ENCODE results near the gene MTRF1L.
"Not testable (repeated sequence)": the region's sequence is repeated elsewhere in the genome, so short reads cannot be mapped to it uniquely, and the experiment has no call there.

The MTRF1L gene

DNA sequence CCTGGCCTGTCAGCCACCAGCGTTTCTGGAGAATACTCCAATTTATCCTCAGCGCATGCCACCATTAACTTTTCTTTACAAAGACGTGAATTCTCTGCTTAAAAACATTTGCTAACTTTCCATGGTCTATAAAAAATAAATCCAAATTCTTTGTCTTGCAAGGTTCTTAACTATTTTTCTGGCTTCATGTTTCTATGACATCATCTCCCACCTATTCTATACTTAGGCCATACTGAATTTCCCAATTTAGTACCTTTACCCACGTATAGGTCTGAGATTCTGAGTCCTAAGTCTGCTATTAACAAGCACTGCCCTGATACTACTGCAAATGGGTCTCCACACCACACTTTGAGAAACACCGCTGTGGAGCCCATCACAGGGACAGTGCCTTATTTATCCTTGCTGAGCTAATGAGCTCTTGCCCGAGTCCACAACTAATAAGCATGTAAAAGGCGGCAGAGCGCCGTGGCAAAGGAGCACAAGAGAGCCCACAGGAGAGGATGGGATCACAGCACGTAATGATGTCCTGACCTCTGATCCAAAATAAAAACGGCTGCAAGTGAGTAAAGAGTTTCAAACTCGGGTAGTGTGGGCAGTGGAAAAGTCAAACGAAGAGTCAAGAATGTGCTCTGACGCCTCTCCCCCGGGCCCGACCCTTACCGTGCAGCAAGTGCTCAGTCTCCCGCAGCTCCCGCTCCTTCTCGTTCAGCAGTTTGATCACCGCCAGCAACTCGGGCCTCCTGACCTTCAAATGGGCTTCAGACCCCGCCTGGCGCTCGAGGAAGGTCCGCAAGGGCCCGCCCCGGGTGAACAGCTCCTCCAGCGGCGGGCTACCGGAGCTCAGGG is 519 bp downstream of the MTRF1L start:
- DNase-seq (ENCODE audit: low spot score): peak; percentile 9

DNA sequence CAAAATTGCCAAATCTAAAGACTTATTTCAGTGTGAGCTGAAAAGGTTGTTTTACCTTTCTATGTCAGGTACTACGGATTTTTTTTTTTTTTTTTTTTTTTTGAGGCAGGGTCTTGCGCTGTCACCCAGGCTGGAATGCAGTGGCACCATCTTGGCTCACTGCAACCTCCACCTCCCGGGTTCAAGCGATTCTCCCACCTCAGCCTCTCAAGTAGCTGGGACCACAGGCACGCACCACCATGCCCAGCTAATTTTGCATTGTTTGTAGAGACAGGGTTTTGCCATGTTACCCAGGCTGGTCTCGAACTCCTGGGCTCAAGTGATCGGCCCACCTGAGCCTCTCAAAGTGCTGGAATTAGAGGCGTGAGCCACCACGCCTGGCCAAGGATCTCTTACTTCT is 1.7 kb downstream of the MTRF1L start:
- DNase-seq (ENCODE audit: low spot score): not testable (repeated sequence)

DNA sequence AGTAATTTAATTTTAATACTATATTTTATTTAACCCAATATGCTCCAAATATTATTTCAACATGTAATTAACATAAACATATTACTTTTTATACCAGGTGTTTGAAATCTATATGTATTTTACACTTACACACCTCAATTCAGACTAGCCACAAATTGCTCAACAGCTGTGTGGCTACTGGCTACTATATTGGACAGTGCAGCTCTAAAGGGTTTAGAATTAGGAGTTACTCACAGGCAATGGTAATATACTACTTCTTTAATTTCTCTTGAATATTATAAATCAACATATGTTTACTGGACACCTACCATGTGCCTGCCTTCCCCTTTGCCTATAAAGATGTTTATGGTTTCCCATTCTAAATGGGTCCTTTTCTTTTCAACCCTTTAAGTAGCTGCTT is 2.3 kb downstream of the MTRF1L start:
- DNase-seq (ENCODE audit: low spot score): no peak

DNA sequence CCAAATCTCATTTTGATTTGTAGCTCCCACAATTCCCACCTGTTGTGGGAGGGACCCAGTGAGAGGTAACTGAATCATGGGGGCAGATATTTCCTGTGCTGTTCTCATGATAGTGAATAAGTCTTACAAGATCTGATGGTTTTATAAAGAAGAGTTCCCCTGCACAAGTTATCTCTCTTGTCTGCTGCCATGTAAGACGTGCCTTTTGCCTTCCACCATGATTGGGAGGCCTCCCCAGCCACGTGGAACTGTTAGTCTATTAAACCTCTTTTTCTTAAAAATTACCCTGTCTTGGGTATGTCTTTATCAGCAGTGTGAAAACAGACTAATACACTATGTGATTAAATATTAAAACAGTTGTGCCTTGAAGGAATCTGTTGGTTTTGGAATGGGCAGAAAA is 3.0 kb downstream of the MTRF1L start:
- not testable (repeated sequence) for DNase-seq (ENCODE audit: low spot score)

DNA sequence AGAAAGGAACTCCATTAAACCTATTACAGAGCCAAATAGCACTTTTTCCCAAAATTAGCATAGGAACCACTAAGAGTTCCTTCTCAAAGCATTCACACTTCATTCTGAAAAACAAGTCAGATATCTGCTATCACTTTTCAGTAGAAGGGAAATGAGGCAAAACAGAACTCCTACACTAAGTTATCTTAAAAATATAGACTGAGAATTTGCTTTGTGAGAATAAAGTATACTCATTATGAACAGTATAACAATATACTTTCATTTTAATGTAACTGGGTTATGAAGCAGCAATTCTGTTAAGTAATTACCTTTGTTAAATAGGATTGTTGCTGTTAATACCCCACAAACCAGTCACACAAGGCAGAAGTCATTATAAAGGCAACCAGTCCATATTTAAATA is 8.7 kb downstream of the MTRF1L start:
- no peak for DNase-seq (ENCODE audit: low spot score)

DNA sequence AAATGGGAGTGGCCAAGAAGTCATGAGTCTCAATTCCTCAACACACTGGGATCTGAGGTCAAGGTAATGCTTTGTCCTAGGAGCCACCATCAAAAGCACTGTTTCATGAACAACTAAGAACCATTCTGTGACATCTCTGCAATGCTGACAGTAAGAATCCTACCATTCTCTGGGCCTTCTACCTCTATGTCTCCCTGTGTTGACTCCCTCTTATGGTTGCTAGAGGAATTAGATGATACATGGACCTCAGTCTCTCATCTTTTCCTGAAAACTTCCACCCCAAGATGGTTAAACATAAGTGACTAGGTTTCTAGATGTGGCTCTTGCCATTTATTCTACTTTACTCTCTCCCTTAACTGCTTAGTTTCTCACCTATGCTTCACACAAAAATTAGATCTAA is 9.1 kb downstream of the MTRF1L start:
- DNase-seq (ENCODE audit: low spot score): peak; percentile 13

DNA sequence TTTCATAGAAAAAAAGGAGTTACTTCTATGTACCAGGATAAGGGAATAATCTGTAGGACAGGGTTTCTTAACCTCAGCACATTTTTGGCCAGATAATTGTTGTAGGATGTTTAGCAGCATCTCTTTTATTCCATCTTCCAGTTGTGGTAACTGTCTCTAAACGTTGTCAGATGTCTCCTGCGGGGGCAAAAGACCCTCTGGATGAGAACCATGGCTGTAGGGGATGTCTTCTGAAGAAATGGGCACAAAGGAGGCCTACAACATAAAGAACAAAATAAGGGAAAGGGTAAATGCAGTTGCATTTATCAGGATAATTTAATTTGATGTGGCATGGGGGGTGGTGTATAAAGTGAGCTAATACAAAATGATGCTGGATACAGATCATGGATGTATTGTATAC is 15.5 kb downstream of the MTRF1L start:
- DNase-seq (ENCODE audit: low spot score): no peak

DNA sequence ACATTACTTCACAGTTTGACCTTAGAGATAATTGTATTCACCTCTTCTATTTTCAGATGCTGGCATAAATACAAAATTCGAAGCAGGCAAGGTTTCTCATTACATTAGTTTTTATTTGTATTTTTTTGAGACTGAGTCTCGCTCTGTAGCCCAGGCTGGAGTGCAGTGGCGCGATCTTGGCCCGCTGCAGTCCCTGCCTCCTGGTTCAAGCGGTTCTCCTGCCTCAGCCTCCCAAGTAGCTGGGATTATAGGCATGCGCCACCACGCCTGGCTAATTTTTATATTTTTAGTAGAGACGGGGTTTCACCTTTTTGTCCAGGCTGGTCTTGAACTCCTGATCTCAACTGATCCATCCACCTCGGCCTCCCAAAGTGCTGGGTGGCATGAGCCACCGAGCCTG is 17.2 kb downstream of the MTRF1L start:
- not testable (repeated sequence) for DNase-seq (ENCODE audit: low spot score)

DNA sequence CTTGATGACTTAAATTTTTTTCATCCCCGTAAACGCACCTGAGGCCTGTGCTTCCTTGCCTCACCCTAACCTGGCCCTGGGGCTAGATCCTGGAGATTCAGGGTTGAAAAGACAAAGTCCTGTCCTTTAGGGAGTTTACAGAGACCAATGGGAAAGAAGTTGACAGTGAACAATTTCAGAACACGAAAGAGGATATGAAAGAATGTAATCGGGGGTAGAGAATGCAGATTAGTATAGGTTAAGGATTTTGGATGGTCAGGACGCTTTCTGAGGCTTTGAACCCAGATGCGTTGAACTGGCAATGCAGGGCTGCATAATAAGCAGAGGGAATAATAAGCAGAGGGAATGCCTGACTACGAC is 18.0 kb downstream of the MTRF1L start:
- DNase-seq (ENCODE audit: low spot score): no peak

DNA sequence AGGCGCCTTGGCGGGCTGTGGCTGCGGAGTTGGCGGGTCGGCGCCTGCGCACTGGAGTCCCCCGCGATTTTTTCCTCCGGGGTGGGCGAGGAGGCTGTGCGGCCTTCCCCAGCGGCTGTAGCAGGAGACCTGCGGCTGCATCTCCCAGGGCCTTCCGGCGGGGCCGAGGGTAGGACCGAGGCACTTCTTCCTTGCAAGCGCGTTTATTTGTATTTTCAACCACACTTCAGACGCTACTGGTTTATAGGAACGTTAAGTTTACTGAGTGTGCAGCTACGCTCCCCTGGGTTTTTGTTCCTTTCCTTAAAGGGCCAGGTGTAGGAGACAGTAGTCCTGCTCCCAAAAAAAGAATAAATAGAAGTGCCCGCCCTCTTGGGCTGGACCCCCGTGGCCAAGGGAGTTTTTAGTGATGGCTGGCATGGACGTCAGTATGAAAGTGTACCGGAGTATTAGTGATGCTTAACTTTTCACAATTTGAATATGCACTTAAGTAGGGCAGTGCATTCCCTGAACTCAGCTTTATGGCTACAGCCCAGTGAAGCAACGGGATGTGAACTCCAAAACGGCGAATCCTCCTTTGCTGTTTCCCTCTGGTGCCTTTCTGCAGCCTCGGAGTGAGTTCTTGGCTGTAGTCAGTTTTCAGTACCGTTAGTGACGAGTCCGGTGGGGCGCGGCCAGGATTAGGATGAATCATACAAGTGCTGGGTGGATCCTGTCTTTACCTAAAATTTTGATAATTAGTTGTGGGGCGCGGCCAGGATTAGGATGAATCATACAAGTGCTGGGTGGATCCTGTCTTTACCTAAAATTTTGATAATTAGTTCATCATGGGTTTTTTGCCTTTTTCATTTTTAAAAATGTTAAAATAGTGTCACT is 18.6 kb downstream of the MTRF1L start:
- peak; percentile 90 for DNase-seq (ENCODE audit: low spot score)

DNA sequence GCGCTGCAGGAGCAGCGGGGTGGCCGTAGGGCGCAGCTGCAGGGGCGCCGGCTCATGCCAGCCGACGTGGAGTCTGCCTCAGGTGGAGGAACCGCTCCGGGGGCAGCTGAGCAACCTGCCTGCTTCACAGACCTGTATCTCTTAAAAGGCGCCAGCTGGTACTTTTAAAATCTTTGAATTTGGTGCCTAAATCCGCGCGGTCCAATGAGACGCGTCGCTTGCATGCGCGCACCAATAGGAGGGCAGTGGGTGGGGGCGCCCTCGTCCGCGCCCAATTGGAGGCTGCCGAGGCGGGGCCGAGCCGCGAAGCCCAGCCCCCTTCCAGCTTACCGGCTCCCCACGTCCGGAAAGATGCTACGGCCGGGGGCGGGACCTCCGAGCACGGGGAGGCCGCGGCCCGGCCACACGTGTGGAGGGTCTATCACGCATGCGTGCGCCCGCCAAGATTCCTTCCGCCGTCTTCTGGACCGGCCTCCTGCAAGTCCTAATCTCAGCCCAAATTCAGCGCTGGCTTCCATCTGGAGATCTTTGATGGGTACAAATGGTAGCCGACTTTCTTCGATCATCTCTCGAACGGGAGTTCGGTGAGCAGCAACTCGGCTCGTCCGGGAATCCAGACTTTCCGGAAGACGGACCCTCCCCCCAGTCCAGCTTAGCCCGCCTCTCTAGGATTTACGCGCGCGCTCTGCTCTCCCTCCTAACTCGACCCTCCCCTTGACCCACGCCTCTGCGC is 19.4 kb downstream of the MTRF1L start, which contains the start of gene FBXO5:
Gene FBXO5 (minus strand): TSS at position 138 of the 733 bp plus-strand sequence. CDS start 82 bp downstream, at position 56.
- peak; percentile 93 for DNase-seq (ENCODE audit: low spot score)

DNA sequence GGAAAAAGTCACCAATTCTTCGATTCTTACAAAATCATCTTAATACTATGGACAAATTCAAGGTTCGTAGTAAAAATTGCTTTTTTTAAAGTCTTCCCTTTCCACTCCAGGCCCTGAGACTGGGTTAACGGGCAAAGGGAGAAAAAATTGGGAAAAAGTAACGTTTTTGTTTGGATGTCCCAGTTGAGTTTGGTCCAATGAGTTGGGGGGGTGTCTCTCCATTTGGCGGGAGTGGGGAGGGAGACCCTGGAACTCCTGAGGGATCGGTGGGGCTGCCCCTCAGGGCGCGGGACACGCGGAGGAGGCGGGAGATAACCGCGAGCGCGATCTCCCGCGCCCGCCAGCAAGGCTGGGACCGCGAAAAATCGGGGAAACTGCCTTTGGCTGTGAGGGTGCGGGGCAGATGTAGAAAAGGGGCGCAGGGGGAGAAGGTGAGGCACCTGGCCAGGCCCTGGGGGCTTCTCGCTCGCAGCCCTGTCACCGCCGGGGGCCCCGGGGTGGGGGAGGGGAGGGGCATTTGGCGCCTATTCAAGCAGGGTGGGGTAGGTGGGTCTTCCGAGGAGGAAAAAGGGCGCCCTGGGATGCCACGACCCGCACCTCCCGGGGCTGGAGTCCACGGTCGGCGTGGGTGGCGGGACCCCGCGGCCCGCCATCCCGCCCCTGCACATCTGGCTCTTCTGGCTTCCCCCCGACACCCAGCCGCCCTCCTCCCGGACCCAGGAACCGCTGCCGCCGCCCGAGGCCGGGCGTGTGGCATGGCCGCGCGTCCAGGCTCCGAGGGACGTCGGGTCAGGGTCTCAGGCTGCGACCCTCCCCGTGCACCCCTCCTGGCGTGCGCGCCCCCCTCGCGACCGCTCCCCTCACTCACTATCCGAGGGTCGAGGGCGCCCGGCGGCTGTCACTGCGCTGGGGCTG is 20.3 kb downstream of the MTRF1L start:
- DNase-seq (ENCODE audit: low spot score): peak; percentile 15

DNA sequence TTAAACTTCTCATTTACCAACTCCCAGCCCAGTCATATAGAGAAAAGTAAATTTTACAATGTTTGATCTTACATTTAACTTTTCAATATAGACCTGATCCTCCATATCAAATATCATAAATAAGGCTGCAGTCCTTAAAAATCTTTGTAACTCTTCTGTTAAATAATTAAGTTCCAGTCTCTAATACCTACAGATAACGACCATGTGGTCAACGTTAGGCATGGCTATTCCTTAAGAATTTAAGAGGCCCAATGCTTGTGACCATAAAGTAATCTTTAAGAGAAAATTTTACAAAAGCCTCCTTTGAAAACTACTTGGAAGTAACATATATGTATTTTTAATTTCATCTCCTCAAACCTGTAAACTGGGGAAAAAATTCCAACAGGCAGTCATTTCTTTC is 21.3 kb downstream of the MTRF1L start:
- DNase-seq (ENCODE audit: low spot score): no peak

DNA sequence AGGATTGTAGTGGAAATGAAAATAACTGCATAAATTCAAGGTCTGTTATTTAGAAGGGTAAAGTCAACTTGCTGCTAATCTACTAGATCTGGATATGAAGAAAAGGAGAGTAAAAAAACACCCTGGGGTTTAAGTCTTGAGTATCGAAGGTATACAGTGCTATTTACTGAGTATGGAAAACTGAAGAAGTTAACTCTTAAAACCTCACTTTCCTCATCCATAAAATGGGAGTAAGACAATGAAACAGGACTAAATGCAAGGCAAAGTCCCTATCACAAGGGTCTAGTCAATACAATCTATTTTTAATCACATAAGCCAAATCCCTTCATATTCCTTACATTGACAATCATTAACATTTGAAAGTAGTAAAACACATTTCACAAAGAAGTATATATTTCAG is 21.9 kb downstream of the MTRF1L start:
- no peak for DNase-seq (ENCODE audit: low spot score)

DNA sequence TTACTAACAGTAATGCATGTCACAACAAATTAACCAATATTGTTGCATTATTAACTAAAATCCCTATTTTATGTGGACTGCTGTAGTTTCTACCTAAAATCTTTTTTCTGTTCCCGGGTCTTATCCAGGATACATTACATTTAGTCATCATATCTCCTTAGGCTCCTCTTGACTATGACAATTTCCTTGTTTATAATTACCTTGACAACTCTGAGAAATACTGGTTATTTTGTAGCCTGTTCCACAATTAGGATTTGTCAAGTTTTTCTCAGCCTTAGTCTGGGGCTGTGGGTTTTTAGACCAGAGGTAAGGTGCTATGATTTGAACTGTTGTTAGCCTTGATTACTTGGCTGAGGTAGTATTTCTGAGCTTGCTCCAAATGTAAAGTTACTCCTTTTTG is 23.4 kb downstream of the MTRF1L start:
- no peak for DNase-seq (ENCODE audit: low spot score)

DNA sequence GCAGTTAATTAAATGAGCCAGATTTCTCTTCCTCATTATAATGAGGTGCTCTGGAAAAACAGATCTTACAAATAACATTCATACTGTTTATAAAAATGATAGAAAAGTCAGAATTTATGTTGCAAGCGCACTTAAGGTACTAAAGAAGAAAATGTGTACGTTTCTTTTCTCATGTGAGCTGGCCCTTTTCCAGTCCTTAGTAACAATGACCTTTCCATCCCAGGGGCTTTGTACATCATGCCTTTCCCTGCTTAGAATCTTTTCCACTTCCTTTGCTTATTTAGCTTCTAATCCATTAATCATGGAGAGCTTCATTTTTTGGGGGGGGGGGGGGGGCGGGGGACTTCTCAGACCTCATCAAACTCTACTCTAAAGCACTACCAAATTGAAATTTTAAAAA is 24.5 kb downstream of the MTRF1L start:
- no peak for DNase-seq (ENCODE audit: low spot score)

DNA sequence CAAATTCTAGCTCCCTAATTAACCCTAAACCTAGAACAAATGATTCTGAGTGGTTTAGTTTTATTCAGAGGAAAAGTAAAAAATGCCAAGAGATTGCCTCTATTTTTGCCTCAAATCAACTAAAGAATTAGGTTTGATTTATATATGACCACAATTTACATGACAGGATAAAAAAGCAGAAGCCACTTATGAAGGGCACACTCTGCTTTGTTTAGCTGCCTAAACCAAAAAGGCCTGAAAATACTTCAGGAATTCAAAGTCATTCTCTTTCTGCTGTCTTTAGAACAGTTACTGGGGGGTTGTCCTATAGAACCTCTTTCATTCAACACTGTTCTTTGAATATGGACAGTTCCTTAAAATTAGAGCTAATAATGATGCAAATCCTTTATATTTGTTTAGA is 25.0 kb downstream of the MTRF1L start:
- no peak for DNase-seq (ENCODE audit: low spot score)

DNA sequence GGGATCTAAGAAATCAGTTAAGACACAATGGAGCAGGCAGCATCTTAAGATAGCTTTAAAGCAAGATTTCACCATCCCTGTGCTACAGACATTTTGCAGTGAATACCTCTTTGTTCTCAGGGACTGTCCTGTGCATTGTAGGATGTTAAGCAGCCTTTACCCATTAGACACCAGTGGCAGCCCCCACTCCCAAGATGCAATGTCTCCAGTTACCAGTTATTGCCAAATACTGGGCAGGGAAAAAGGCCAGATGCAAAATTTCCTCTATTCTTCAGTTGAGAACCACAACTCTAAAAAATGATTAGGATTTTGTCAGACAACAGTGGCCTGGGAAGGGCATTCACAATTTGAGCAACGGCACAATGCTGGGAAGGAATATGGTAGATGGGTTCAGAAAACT is 25.8 kb downstream of the MTRF1L start:
- no peak for DNase-seq (ENCODE audit: low spot score)

DNA sequence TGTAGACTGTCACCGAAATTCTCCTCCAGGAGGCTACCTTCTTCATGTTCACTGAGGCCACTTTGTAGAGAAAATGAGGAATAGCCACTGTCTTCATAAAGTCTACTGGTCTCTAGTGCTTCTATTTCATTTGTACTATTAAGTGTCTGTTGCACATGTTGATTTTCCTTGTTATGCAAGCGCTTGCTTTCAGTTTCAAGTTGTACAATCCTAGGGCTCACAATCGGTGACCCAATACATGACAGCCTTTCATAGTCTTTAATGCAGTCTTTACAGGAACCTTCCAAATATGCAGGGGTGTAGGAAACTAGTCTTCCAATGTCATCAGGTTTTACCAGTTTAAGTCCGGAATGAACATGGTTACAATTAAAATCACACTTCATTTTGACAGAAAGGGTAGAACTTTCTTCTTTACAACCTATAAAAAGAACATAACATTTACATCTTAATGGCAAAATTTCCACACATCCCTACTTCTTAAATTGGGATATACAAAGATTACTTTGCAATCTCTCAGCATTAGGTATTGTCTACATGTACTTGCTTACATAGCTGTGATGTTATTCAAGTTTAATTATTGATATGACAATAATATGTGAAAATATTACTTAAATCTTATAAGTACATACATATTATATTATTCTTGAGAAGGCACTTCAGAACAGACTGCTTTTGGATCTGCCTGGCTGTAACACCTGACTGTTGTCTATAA is 27.1 kb downstream of the MTRF1L start:
- DNase-seq (ENCODE audit: low spot score): no peak

DNA sequence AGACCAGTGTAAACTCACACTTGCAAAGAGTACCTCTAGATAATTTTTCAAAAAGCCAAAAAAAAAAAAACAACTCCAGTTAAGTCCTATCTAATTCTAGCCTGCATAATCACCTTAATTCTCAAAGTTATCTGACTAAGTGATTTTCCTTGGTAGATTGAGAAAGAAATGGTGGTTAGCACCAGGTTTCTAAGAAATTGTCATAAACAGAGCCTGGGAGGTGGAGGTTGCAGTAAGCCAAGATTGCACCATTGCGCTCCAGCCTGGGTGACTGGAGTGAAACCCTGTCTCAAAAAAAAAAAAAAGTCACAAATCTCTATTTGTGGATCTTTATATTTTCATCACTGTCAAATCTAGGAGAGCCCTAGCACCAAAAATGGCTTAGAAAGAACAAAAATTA is 28.6 kb downstream of the MTRF1L start:
- no peak for DNase-seq (ENCODE audit: low spot score)
